ENCODE measurements around the gene TRIM5. TPM values are rescaled to one million over a fixed set of nuclear protein-coding genes. Genes with fewer than 3 reads are reported as not detected.
"Not testable (repeated sequence)": the region's sequence is repeated elsewhere in the genome, so short reads cannot be mapped to it uniquely, and the experiment has no call there.

The TRIM5 gene
- polyA plus RNA-seq (ENCODE audit: insufficient read length) = 11.4 TPM

- peak; percentile 94 for DNase-seq (ENCODE audit: low read depth)
Observed at GRCh38 chr11:5684646-5685362, at the start of gene TRIM5. Gene TRIM5, minus strand, starts transcription at chr11:5685074. Its CDS starts 4,897 bp downstream, at chr11:5680177.

- no peak for DNase-seq (ENCODE audit: low read depth)
Observed at GRCh38 chr11:5727691-5728090, 42.8 kb upstream of the TRIM5 start.

DNA sequence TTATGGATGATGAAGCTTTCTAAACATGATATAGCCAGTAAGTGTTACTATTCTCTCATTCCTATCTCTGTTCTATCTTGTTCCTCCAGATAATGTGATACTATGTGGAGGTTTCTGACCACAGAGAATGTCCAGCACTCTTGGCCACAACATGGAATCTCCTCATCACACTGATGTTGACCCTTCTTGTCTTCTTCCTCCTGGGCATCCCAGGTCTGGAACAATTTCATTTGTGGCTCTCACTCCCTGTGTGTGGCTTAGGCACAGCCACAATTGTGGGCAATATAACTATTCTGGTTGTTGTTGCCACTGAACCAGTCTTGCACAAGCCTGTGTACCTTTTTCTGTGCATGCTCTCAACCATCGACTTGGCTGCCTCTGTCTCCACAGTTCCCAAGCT, 41.5 kb upstream of the TRIM5 start:
- DNase-seq (ENCODE audit: low read depth) = no peak

DNA sequence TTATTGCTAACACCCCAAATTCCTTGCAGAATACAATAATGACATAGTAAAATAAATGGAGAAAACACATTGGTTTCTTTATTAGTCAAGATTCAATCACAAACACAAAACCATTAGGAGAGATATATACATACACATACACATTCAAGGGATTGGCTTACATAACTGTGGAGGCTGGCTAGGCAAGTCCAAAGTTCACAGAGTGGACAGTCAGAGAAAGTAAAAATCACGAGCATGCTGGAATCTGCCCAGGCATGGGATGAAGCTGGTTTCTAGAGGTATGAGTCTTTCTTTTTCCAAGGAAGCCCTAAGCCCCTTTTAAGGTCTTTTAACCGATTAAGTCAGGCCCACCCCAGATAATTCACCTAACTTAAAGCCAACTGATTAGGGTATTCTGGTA, 37.7 kb upstream of the TRIM5 start:
- DNase-seq (ENCODE audit: low read depth) = no peak

DNA sequence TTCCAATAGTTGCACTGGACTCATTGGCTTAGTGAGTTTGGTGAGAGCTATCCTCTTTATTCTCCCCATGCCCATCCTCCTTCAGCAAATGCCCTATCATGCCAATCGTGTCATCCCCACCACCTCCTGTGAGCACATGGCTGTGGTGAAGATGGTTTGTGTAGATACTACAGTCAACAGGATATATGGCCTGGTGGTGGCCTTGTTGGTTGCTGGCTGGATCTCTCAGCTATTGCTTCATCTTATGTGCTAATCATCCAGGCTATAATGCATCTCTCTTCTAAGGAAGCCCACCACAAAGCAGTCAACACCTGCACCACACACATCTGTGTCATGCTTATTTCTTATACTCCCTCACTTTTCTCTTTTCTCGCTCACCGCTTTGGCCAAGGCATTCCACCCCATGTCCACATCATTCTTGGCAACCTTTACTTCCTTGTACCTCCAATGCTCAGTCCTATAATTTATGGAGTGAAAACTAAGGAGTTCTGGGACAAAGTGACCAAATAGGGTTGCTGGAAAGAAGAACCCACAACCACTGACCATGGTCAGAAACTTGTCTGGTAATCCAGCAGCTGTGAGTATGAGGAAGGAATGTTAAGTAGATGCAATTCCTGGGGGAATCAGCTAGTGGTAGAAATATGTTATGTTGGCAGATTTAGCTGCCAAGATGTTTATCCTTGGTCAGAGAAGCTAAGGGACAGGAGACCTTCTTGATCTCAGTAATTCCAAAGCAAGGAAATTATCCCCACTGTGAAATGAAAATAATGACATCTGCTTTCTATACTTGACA, 35.0 kb upstream of the TRIM5 start:
- no peak for DNase-seq (ENCODE audit: low read depth)

DNA sequence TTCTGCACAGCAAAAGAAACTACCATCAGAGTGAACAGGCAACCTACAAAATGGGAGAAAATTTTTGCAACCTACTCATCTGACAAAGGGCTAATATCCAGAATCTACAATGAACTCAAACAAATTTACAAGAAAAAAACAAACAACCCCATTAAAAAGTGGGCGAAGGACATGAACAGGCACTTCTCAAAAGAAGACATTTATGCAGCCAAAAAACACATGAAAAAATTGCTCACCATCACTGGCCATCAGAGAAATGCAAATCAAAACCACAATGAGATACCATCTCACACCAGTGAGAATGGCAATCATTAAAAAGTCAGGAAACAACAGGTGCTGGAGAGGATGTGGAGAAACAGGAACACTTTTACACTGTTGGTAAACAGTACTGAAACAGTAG, 31.6 kb upstream of the TRIM5 start:
- DNase-seq (ENCODE audit: low read depth) = not testable (repeated sequence)

- DNase-seq (ENCODE audit: low read depth) = no peak
Observed at GRCh38 chr11:5713695-5714094, 28.8 kb upstream of the TRIM5 start.

DNA sequence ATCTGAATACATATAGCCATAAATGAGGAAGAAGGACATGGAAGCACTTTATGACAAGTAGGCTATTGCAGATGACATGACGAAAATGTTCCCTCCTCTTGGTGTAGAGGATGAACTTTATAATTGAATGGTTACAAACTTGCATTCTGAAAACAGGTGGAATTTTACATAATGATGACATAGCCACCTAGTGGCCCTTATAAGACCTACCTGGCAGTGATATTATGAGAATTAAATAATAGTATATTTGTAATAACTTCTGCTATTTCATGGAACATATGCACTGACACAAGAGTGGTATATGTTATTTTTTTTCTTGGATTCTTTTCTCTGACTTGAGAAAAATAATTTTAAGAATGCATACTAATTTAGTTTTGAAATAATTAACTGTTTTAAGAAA, 27.6 kb upstream of the TRIM5 start:
- no peak for DNase-seq (ENCODE audit: low read depth)

GRCh38 chr11:5705688-5706087, 20.8 kb upstream of the TRIM5 start:
- no peak for DNase-seq (ENCODE audit: low read depth)

DNA sequence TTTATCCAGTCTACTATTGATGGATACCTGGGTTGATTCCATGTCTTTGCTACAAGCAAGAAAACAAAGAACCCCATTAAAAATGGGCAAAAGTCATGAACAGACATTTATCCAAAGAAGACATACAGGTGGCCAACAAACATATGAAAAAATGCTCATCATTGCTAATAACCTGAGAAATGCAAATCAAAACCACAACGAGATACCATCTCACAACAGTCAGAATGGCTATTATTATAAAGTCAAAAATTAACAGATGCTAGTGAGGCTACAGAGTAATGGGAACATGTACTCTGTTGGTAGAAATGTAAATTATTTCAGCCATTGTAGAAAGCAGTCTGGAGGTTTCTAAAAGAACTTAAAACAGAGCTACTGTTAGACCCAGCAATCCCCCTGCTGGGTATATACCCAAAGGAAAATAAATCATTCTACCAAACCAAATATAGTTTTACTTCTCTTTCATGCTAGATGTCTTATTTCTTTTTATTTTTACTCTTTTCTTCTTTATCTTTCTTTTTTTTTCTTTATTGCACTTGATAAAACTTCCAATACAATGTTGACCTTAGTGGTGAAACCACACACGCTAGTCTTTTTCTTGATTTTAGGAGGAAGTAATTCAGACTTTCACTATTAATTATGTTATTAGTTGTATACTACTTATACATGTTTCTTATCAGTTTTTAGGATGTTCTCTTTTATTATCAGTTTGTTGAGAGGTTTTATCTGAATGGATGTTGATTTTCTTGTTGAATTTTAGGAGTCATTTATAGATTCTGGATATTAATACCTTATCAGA, 19.1 kb upstream of the TRIM5 start:
- DNase-seq (ENCODE audit: low read depth) = no peak

DNA sequence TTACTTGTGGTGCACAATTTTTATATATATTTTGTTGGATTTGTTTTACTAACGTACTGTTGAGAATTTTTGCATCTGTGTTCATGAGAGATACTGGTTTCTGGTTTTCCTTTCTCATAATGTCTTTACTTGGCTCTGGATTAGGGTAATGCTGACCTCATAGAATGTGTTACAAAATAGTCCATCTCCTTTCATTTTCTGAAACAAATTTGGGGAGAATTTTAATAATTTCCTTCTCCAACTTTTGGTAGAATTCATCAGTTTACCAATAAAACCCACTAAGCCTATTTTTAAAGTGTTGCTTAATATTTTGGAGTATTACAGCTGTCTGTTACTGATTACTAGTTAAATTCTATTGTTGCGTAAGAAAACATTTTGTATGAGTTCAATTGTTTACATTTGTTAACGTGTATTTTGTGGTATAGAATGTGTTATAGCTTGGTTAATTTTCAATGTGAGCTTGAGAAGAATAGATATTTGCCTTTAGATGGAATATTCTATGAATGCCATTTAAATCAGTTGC, 16.2 kb upstream of the TRIM5 start:
- DNase-seq (ENCODE audit: low read depth) = no peak

DNA sequence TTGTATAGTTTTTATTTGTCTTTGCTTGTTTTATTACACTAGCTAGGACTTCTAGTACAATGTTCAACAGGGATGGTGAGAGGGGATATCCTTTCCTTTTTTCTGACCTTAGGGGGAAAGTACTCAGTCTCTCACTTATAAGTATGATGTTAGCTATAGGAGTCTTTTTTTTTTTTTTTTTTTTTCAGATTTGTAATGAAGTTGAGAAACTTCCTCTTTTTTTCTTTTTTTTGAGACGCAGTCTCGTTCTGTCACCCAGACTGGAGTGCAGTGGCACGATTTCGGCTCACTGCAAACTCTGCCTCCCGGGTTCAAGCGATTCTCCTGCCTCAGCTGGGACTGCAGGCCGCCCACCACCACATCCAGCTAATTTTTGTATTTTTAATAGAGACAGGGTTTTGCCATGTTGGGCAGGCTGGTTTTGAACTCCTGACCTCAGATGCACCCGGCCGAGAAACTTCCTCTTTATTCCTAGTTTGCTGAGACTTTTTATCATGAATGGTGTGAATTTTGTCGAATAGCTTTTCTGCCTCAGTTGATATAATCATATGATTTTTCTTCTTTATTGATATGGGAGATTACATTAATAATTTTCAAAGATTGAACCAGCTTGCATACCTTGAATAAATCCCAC, 15.7 kb upstream of the TRIM5 start:
- DNase-seq (ENCODE audit: low read depth) = no peak

GRCh38 chr11:5698281-5698680, 13.4 kb upstream of the TRIM5 start:
- DNase-seq (ENCODE audit: low read depth) = no peak

DNA sequence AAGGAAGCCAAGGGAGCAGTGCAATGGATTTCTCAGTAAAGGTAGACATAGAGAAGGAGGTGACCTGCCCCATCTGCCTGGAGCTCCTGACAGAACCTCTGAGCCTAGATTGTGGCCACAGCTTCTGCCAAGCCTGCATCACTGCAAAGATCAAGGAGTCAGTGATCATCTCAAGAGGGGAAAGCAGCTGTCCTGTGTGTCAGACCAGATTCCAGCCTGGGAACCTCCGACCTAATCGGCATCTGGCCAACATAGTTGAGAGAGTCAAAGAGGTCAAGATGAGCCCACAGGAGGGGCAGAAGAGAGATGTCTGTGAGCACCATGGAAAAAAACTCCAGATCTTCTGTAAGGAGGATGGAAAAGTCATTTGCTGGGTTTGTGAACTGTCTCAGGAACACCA, 11.3 kb upstream of the TRIM5 start:
- DNase-seq (ENCODE audit: low read depth) = no peak

DNA sequence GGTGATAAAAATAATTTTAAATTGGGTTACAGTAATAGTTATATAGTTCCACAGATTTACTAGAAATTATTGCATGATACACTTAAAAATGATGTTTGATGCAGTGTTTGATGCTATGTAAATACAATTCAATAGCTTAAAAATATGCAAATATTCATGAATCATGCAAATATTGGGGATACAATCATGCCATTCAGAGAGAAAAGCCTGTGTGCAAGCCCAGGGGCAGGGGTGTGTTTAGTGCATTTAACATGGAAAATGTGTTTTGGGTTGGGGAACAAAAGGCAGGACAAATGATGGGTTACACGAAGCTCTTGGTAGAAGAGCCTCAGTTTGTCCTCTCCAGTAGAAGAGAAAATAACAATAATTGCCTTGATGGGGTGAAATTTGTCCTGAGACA, 10.7 kb upstream of the TRIM5 start:
- DNase-seq (ENCODE audit: low read depth) = no peak

DNA sequence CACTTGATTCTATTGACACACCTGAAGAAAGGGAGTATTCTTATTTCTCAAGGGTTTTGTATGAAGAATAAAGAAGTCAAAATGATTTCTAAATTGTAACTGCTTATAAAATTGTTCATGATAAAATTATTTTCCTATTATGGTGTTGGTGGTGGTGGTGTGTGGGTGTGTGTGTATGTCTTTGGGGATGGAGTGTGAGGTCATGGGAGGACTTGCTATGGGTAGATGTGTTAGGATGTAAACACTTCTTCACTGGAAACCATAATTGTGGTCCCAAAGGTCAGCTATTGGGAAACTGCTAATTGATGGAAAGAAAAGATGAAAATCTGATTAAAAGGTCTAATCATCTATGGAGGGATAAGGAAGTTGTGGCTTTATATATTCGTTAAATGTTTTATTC, 9.8 kb upstream of the TRIM5 start:
- no peak for DNase-seq (ENCODE audit: low read depth)

DNA sequence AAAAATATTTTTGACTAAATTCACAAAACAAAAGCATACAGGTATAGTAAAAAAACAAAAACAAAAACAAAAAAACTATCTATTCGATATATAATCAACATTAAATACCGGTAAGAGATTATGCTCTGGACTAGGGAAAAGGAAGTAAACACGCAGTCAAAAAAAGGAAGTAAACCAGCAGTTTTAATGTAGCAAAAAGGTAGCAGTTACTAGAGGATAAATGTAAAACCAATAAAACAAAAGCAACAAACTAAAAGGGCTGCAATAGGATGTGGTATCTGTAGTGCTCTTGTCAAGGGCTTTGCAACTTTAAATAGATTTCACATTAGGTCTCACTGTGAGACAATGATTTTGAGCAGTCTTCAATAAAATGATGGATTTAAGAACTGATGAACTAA, 7.1 kb upstream of the TRIM5 start:
- no peak for DNase-seq (ENCODE audit: low read depth)

GRCh38 chr11:5691238-5691963, 6.5 kb upstream of the TRIM5 start:
- DNase-seq (ENCODE audit: low read depth) = not testable (repeated sequence)

DNA sequence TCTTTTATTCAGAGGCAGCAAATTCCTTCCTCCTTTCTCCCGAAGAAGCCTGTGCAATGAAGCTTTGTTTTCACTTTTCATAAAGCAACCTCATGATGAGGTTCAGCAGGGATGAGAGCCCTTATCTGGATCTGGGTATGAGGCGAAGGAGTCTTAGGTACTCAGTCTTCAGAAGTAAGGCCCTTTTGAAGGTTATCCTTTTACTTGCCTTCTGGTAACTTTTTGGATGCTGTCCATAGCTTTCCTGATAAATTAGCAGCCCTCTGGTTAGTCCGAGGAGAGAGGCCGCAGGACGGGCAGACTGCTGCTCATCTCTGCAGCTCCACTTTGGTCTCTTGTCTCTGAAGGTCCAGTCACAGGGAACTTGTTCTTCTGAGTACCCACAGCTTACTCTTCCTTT, 5.9 kb upstream of the TRIM5 start:
- DNase-seq (ENCODE audit: low read depth) = no peak

DNA sequence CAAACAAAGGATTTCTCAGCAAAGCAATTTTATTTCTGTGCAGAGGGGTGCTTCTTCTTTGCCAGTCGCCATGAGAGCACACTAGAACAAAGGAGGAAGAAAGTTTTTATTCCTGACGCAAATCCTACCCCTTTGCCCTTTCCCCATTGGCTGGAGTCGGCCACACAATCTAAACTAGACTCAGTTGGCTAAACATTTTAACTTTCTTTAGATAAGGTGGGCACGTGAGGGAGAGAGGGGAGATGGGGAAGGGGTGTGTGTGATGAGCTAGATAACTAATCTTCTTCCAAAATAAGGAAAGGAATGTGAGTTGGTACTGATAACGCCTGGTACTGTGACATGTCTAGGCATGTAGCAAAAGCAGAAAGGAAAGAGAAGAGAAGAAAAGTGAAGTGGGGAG, 5.3 kb upstream of the TRIM5 start:
- no peak for DNase-seq (ENCODE audit: low read depth)

DNA sequence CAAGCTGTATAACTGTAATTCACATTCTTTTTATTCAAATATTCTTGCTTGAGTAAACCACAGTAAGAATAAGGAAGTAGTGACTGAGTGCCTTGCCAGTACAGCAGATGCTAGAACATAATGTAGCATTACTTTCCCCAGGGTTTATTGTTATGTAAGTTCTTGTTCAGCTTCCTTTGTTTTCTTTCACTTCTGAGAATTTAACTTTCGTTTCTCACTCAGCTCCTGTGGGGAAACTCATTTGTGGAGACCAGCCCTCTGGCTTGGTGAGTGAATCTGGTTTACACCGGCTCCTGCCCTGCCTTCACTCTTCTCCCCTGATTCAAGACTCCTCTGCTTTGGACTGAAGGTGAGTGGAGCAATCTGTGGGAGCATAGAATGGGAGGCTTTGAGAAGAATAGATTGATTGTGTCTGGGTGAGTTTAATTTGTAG, 4.7 kb upstream of the TRIM5 start, which contains the start of gene TRIM22:
TRIM22 (plus strand) TSS at position 240 of the 433 bp plus-strand sequence. CDS start 6,443 bp downstream, outside the sequence.
- peak; percentile 74 for DNase-seq (ENCODE audit: low read depth)
